H1 (cell line): Measurements from ENCODE around the gene FCN3.
A peak's percentile ranks its signal among the peaks of the same experiment; 100 is the strongest.

Experiments
- ATF3 ChIP-seq: IDR thresholded peaks from 2 replicates; pipeline ENCODE4 v1.6.1; 2011; ENCODE audit warnings: low read depth, mild to moderate bottlenecking, low read length; ENCODE audit not compliant: insufficient read depth
- CTCF ChIP-seq, 3 experiments: IDR thresholded peaks; 1 replicate in 2 of 3; 2 replicates in 1 of 3; pipeline versions ENCODE4 v1.5.1 to v1.6.1; 2011; ENCODE audit warnings: low read length in 3 of 3, mild to moderate bottlenecking in 3 of 3, inconsistent platforms in 2 of 3, low read depth in 1 of 3, moderate library complexity in 1 of 3; ENCODE audit not compliant: insufficient read depth in 1 of 3; ENCODE audit errors: control extremely low read depth in 1 of 3
- EP300 ChIP-seq, 2 experiments: IDR thresholded peaks; 1 replicate in 1 of 2; 2 replicates in 1 of 2; pipeline ENCODE4 v1.6.1; 2011 to 2012; ENCODE audit warnings: low read depth in 2 of 2, low read length in 2 of 2, mild to moderate bottlenecking in 2 of 2, borderline replicate concordance in 1 of 2, inconsistent platforms in 1 of 2, moderate library complexity in 1 of 2
- GABPA ChIP-seq: IDR thresholded peaks from 2 replicates; pipeline ENCODE4 v1.6.1; 2011; ENCODE audit warnings: mild to moderate bottlenecking, low read length, moderate library complexity, borderline replicate concordance; ENCODE audit not compliant: insufficient read depth
- KDM4A ChIP-seq: IDR thresholded peaks from one replicate; pipeline ENCODE4 v1.7.1; 2012; ENCODE audit warnings: low read depth, mild to moderate bottlenecking, moderate library complexity, low read length, inconsistent platforms; ENCODE audit not compliant: severe bottlenecking
- POLR2A ChIP-seq, 2 experiments: IDR thresholded peaks; 1 replicate in 1 of 2; 2 replicates in 1 of 2; pipeline ENCODE4 v1.6.1; 2011; ENCODE audit warnings: low read depth in 2 of 2, low read length in 2 of 2, mild to moderate bottlenecking in 2 of 2; ENCODE audit errors: control extremely low read depth in 1 of 2
- SUZ12 ChIP-seq: fragments of 200-600 bp; sonication (generic); IDR thresholded peaks from 2 replicates; pipeline ENCODE4 v1.6.1; 2012; ENCODE audit warnings: mild to moderate bottlenecking, inconsistent platforms, low read length, moderate library complexity, mixed read lengths
- TAF1 ChIP-seq: IDR thresholded peaks from 2 replicates; pipeline ENCODE4 v1.6.1; 2011; ENCODE audit warnings: mild to moderate bottlenecking, low read depth, low read length
- YY1 ChIP-seq: IDR thresholded peaks from 2 replicates; pipeline ENCODE4 v1.6.1; 2011; ENCODE audit warnings: low read depth, mild to moderate bottlenecking, low read length
- ZNF274 ChIP-seq: IDR thresholded peaks from 2 replicates; pipeline ENCODE4 v1.7.0; 2012; ENCODE audit warnings: low read length, borderline replicate concordance; ENCODE audit errors: extremely low read depth

- TF ChIP-seq TAF1 (no peak), GABPA (no peak), CTCF (IDR thresholded peaks at IDR 0.05; ENCODE audit: control extremely low read depth in 1 of 3, insufficient read depth in 1 of 3, low read depth in 1 of 3, low read length in 3 of 3) (peak in 1 of 3 experiments; percentile 4; a peak in 1 of 4 replicates), YY1 (no peak), ATF3 (no peak), SUZ12 (no peak), POLR2A (IDR thresholded peaks at IDR 0.05; ENCODE audit: control extremely low read depth in 1 of 2, low read depth in 2 of 2, low read length in 2 of 2) (no peak), ZNF274 (no peak), EP300 (IDR thresholded peaks at IDR 0.05; ENCODE audit: borderline replicate concordance in 1 of 2, low read depth in 2 of 2, low read length in 2 of 2) (no peak), KDM4A (no peak)
Observed at GRCh38 chr1:27359822-27360158, 14.8 kb downstream of the FCN3 start.
